ENCODE results near the gene OR51A4.
"Not testable (repeated sequence)": the region's sequence is repeated elsewhere in the genome, so short reads cannot be mapped to it uniquely, and the experiment has no call there.

OR51A4 gene

GRCh38 chr11:4947505-4947904, at the start of gene OR51A4:
Gene OR51A4 (minus strand): TSS chr11:4947605. CDS start chr11:4947100, 505 bp downstream.
- DNase-seq = no peak

- DNase-seq = no peak
Measured at GRCh38 chr11:4994551-4994950, 47.1 kb upstream of the OR51A4 start, which contains the start of gene OR51L1. Gene OR51L1 (plus strand): TSS chr11:4994851. CDS start chr11:4998983, 4,132 bp downstream.

GRCh38 chr11:4991060-4991459, 43.7 kb upstream of the OR51A4 start:
- no peak for DNase-seq

- no peak for DNase-seq
Measured at GRCh38 chr11:4983841-4984240, 36.4 kb upstream of the OR51A4 start.

GRCh38 chr11:4982678-4983077, 35.3 kb upstream of the OR51A4 start:
- no peak for DNase-seq

- no peak for DNase-seq
Measured at GRCh38 chr11:4979036-4979435, 31.6 kb upstream of the OR51A4 start.

GRCh38 chr11:4975436-4975835, 28.0 kb upstream of the OR51A4 start:
- no peak for DNase-seq

- DNase-seq = no peak
Measured at GRCh38 chr11:4962816-4963215, 15.4 kb upstream of the OR51A4 start.

GRCh38 chr11:4960877-4961276, 13.5 kb upstream of the OR51A4 start:
- no peak for DNase-seq

- DNase-seq = no peak
Measured at GRCh38 chr11:4957396-4957795, 10.0 kb upstream of the OR51A4 start.

- not testable (repeated sequence) for DNase-seq
Measured at GRCh38 chr11:4955613-4956012, 8.2 kb upstream of the OR51A4 start, which contains the start of gene OR51A2. Gene OR51A2 (minus strand): TSS chr11:4955713. CDS start chr11:4955713, 0 bp downstream.

- no peak for DNase-seq
Measured at GRCh38 chr11:4936745-4937144, 10.7 kb downstream of the OR51A4 start.

GRCh38 chr11:4932751-4933150, 14.7 kb downstream of the OR51A4 start:
- no peak for DNase-seq

- no peak for DNase-seq
Measured at GRCh38 chr11:4926608-4927007, 20.8 kb downstream of the OR51A4 start.

GRCh38 chr11:4924239-4924638, 23.2 kb downstream of the OR51A4 start, which contains the start of gene OR51G1:
Gene OR51G1 (minus strand): TSS chr11:4924339. CDS start chr11:4924339, 0 bp downstream.
- DNase-seq = no peak

- DNase-seq = no peak
Measured at GRCh38 chr11:4922304-4922703, 25.1 kb downstream of the OR51A4 start.

GRCh38 chr11:4921796-4922195, 25.6 kb downstream of the OR51A4 start:
- no peak for DNase-seq

- no peak for DNase-seq
Measured at GRCh38 chr11:4919250-4919649, 28.2 kb downstream of the OR51A4 start, which contains the start of gene OR51G2. Gene OR51G2 (minus strand): TSS chr11:4919350. CDS start chr11:4915663, 3,687 bp downstream.

GRCh38 chr11:4916581-4916980, 30.8 kb downstream of the OR51A4 start:
- no peak for DNase-seq

- no peak for DNase-seq
Measured at GRCh38 chr11:4903484-4903883, 43.9 kb downstream of the OR51A4 start, which contains the start of gene OR51A7. Gene OR51A7 (plus strand): TSS chr11:4903783. CDS start chr11:4907370, 3,587 bp downstream.

Data from Kasumi-1 (cell line).